Neuronal stem cell (in vitro differentiated cells): ENCODE data around the gene RGS7BP.

Source experiments
- DNase-seq: peaks from one replicate; pipeline ENCODE4 v3.0.0-alpha.2; 2013; ENCODE audit warnings: low spot score
- H2AFZ ChIP-seq: one replicate; pipeline ENCODE4 v1.6.1; 2013; ENCODE audit warnings: mild to moderate bottlenecking, low read length, inconsistent platforms
- H2AK5ac ChIP-seq: 2 replicates; pipeline ENCODE4 v1.6.1; 2013; ENCODE audit warnings: low read depth, mild to moderate bottlenecking, inconsistent platforms, low read length, moderate library complexity, mixed read lengths
- H2BK120ac ChIP-seq: 2 replicates; pipeline ENCODE4 v1.6.1; 2013; ENCODE audit warnings: low read depth, mild to moderate bottlenecking, inconsistent platforms, low read length, moderate library complexity, mixed read lengths
- H2BK12ac ChIP-seq: one replicate; pipeline ENCODE4 v1.6.1; 2013; ENCODE audit warnings: low read length, inconsistent platforms
- H2BK15ac ChIP-seq: 2 replicates; pipeline ENCODE4 v1.6.1; 2013; ENCODE audit warnings: mild to moderate bottlenecking, low read length, inconsistent platforms, mixed read lengths
- H2BK5ac ChIP-seq: one replicate; pipeline ENCODE4 v1.6.1; 2013; ENCODE audit warnings: inconsistent platforms, mild to moderate bottlenecking, low read length, moderate library complexity
- H3K14ac ChIP-seq: one replicate; pipeline ENCODE4 v1.6.1; 2013; ENCODE audit warnings: low read length, inconsistent platforms
- H3K18ac ChIP-seq: 2 replicates; pipeline ENCODE4 v1.6.1; 2013; ENCODE audit warnings: low read length, inconsistent platforms
- H3K23ac ChIP-seq: 2 replicates; pipeline ENCODE4 v1.6.1; 2013; ENCODE audit warnings: low read depth, mild to moderate bottlenecking, mixed read lengths, low read length, inconsistent platforms; ENCODE audit not compliant: poor library complexity
- H3K27ac ChIP-seq: replicated peaks from 3 replicates; pipeline ENCODE4 v1.5.1; 2013; ENCODE audit warnings: low read length, inconsistent platforms
- H3K27me3 ChIP-seq, 3 experiments: 2 replicates each; pipeline ENCODE4 v1.6.1; 2013; ENCODE audit warnings: low read length in 3 of 3, mild to moderate bottlenecking in 2 of 3, inconsistent platforms in 1 of 3, low read depth in 1 of 3, mixed read lengths in 1 of 3, moderate library complexity in 1 of 3; ENCODE audit not compliant: control insufficient read depth in 3 of 3, insufficient read depth in 3 of 3
- H3K36me3 ChIP-seq, 2 donors: replicated peaks in 1 of 2; 2 replicates each; pipeline ENCODE4 v1.6.1; 2013; ENCODE audit warnings: low read length in 2 of 2; ENCODE audit not compliant: control insufficient read depth in 2 of 2, insufficient read depth in 2 of 2
- H3K4ac ChIP-seq: 2 replicates; pipeline ENCODE4 v1.6.1; 2013; ENCODE audit warnings: inconsistent platforms, mild to moderate bottlenecking, low read length, moderate library complexity
- H3K4me1 ChIP-seq, 2 donors: 1 replicate in 1 of 2; 2 replicates in 1 of 2; pipeline ENCODE4 v1.6.1; 2013; ENCODE audit warnings: low read length in 2 of 2, low read depth in 1 of 2; ENCODE audit not compliant: control insufficient read depth in 2 of 2, insufficient read depth in 1 of 2
- H3K4me2 ChIP-seq: one replicate; pipeline ENCODE4 v1.6.1; 2013; ENCODE audit warnings: mild to moderate bottlenecking, low read length, inconsistent platforms; ENCODE audit not compliant: insufficient read depth, poor library complexity, severe bottlenecking
- H3K4me3 ChIP-seq, 2 donors: 2 replicates each; pipeline ENCODE4 v1.5.1; 2013; ENCODE audit warnings: low read length in 2 of 2, mild to moderate bottlenecking in 2 of 2, inconsistent platforms in 1 of 2, moderate library complexity in 1 of 2
- H3K79me1 ChIP-seq: one replicate; pipeline ENCODE4 v1.6.1; 2013; ENCODE audit warnings: low read depth, mild to moderate bottlenecking, inconsistent platforms, low read length, moderate library complexity
- H3K9ac ChIP-seq: one replicate; pipeline ENCODE4 v1.6.1; 2013; ENCODE audit warnings: mild to moderate bottlenecking, low read depth, low read length, inconsistent platforms; ENCODE audit not compliant: poor library complexity
- H3K9me3 ChIP-seq, 2 donors: replicated peaks in 1 of 2; 2 replicates each; pipeline versions ENCODE3 to v1.6.1; 2013; ENCODE audit warnings: low read length in 2 of 2, mild to moderate bottlenecking in 2 of 2, inconsistent platforms in 1 of 2, low read depth in 1 of 2, mixed read lengths in 1 of 2, moderate library complexity in 1 of 2; ENCODE audit not compliant: control insufficient read depth in 2 of 2, insufficient read depth in 1 of 2
- H4K8ac ChIP-seq: one replicate; pipeline ENCODE4 v1.6.1; 2013; ENCODE audit warnings: low read depth, mild to moderate bottlenecking, inconsistent platforms, low read length, moderate library complexity
- H4K91ac ChIP-seq: one replicate; pipeline ENCODE4 v1.6.1; 2013; ENCODE audit warnings: low read length, low read depth, mild to moderate bottlenecking, inconsistent platforms; ENCODE audit not compliant: poor library complexity
- WGBS, 2 donors: extraction: QIAGEN DNeasy Blood & Tissue Kit; methylation state at CpG; one replicate each; pipeline ENCODE4 v1.1.7; 2013; ENCODE audit warnings: missing lambda C conversion rate in 2 of 2, mixed read lengths in 1 of 2; ENCODE audit not compliant: insufficient read length in 2 of 2, insufficient replicate concordance in 1 of 2; ENCODE audit errors: extremely low coverage in 2 of 2; 5-methylcytosine and 5-hydroxymethylcytosine counted together

The RGS7BP gene

GRCh38 chr5:64502196-64502595 is 3.6 kb upstream of the RGS7BP start:
- H3K4me1 ChIP-seq = peaks cover 1 to 5% of the 10 kb centered on the region in 2 donors
- H3K4me2 ChIP-seq = no peak overlapping the region
- H2BK12ac ChIP-seq = no peak overlapping the region
- no CpG with 5 or more reads among the region's 5 CpGs for WGBS, 2 donors
- no peak overlapping the region for H2BK120ac ChIP-seq
- no peak overlapping the region for H4K91ac ChIP-seq
- H3K18ac ChIP-seq = no peak overlapping the region
- H2AFZ ChIP-seq = no peak overlapping the region
- no peak overlapping the region for H3K14ac ChIP-seq
- H4K8ac ChIP-seq = no peak overlapping the region
- no peaks in the 10 kb centered on the region for H3K79me1 ChIP-seq
- H3K9me3 ChIP-seq = no peaks in the 10 kb centered on the region
- H3K27me3 ChIP-seq = peaks cover 0 to 50% (median 5%) of the 10 kb centered on the region in 3 experiments
- H3K4ac ChIP-seq = no peak overlapping the region
- H2AK5ac ChIP-seq = no peak overlapping the region
- H3K23ac ChIP-seq = no peak overlapping the region
- H3K36me3 ChIP-seq = no peaks in the 10 kb centered on the region
- no peak overlapping the region for H3K4me3 ChIP-seq
- no peak for DNase-seq
- no peak overlapping the region for H3K27ac ChIP-seq
- no peak overlapping the region for H3K9ac ChIP-seq
- H2BK5ac ChIP-seq = no peak overlapping the region
- H2BK15ac ChIP-seq = no peak overlapping the region

- Histone ChIP-seq H3K27ac (no peak overlapping the region), H3K27me3 (peaks cover 0 to 86% (median 8%) of the 10 kb centered on the region in 3 experiments)
- no CpG with 5 or more reads among the region's 39 CpGs for WGBS, 2 donors
Measured at GRCh38 chr5:64506567-64507263, 900 bp downstream of the RGS7BP start.

GRCh38 chr5:64507264-64507605 is 1.4 kb downstream of the RGS7BP start:
- Histone ChIP-seq H2BK120ac (no peak overlapping the region), H3K27me3 (peaks cover 0 to 84% (median 8%) of the 10 kb centered on the region in 3 experiments), H3K4me2 (peak overlapping the region; percentile 89), H3K27ac (no peak overlapping the region), H3K4me3 (peak overlapping the region; percentile 48 to 91), H2AK5ac (no peak overlapping the region), H2BK12ac (no peak overlapping the region), H3K36me3 (no peaks in the 10 kb centered on the region), H2AFZ (peak overlapping the region; percentile 93), H2BK15ac (peak overlapping the region; percentile 2), H3K14ac (no peak overlapping the region), H3K9me3 (no peaks in the 10 kb centered on the region), H3K79me1 (no peaks in the 10 kb centered on the region), H4K8ac (no peak overlapping the region), H3K23ac (no peak overlapping the region), H3K18ac (peak overlapping the region; percentile 28), H4K91ac (no peak overlapping the region), H3K4me1 (peaks cover 3 to 4% of the 10 kb centered on the region in 2 donors), H3K4ac (no peak overlapping the region), H2BK5ac (no peak overlapping the region), H3K9ac (no peak overlapping the region)
- no CpG with 5 or more reads among the region's 6 CpGs for WGBS, 2 donors
- no peak for DNase-seq

More at GRCh38 chr5:64506567-64507263, 900 bp downstream of the RGS7BP start:
- Histone ChIP-seq H2BK15ac (peak overlapping the region; percentile 2), H2AFZ (peak overlapping the region; percentile 93), H3K4me2 (peak overlapping the region; percentile 89), H3K14ac (no peak overlapping the region), H3K18ac (peak overlapping the region; percentile 99), H3K9ac (peak overlapping the region; percentile 95), H2BK5ac (peak overlapping the region; percentile 88), H3K9me3 (no peaks in the 10 kb centered on the region), H4K8ac (no peak overlapping the region), H4K91ac (no peak overlapping the region), H3K23ac (peak overlapping the region; percentile 47), H2BK12ac (no peak overlapping the region), H3K36me3 (no peaks in the 10 kb centered on the region), H2AK5ac (no peak overlapping the region), H3K4ac (no peak overlapping the region), H3K79me1 (no peaks in the 10 kb centered on the region), H2BK120ac (no peak overlapping the region), H3K4me1 (peaks cover 3 to 4% of the 10 kb centered on the region in 2 donors), H3K4me3 (peak overlapping the region; percentile 48 to 91)
- peak; percentile 11 for DNase-seq

GRCh38 chr5:64509828-64510227 is 4.0 kb downstream of the RGS7BP start:
- Histone ChIP-seq H3K9me3 (no peaks in the 10 kb centered on the region), H3K14ac (no peak overlapping the region), H3K9ac (no peak overlapping the region), H3K23ac (no peak overlapping the region), H3K27ac (no peak overlapping the region), H3K4ac (no peak overlapping the region), H2AFZ (no peak overlapping the region), H2AK5ac (no peak overlapping the region), H3K18ac (no peak overlapping the region), H4K91ac (no peak overlapping the region), H2BK120ac (no peak overlapping the region), H2BK15ac (no peak overlapping the region), H3K36me3 (no peaks in the 10 kb centered on the region), H2BK5ac (no peak overlapping the region), H3K27me3 (peaks cover 0 to 61% (median 8%) of the 10 kb centered on the region in 3 experiments), H3K4me2 (no peak overlapping the region), H2BK12ac (no peak overlapping the region), H3K79me1 (no peaks in the 10 kb centered on the region), H4K8ac (no peak overlapping the region), H3K4me1 (peaks cover 3 to 4% of the 10 kb centered on the region in 2 donors), H3K4me3 (no peak overlapping the region)
- WGBS, 2 donors = no CpG with 5 or more reads among the region's 7 CpGs
- no peak for DNase-seq
